HG03159 (cell line): Measurements from ENCODE around the gene HLF.

Experiments used
- ATAC-seq: cut with Tn5 transposase; IDR thresholded peaks from one replicate; pipeline ENCODE4 v1.9.1; 2021; ENCODE audit warnings: mild to moderate bottlenecking, moderate library complexity; ENCODE audit not compliant: unreplicated experiment

HLF gene

GRCh38 chr17:55249861-55250260 is 14.9 kb upstream of the HLF start:
- no peak for ATAC-seq

DNA sequence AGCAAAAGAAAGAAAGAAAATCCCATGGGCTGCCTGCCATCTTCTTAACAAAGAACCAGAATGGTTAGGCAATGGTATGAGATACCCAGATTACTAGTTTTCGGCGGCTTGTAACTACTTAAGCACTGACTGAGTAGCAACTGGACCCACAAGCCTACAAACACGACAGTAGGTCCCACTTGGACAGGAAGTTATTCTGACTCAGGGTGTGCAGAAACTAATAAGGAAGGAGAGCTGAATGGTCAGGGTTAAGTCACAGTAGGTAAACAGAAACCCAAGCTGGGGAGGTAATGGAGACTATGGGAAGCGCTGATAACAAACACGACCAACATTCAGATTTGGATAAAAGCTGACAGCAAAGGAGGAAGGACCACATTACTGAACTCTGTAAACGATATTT is 10.4 kb upstream of the HLF start:
- no peak for ATAC-seq

- ATAC-seq: no peak
Observed at GRCh38 chr17:55258578-55259135, 6.1 kb upstream of the HLF start.

- ATAC-seq: no peak
Observed at GRCh38 chr17:55259684-55260111, 5.1 kb upstream of the HLF start.

DNA sequence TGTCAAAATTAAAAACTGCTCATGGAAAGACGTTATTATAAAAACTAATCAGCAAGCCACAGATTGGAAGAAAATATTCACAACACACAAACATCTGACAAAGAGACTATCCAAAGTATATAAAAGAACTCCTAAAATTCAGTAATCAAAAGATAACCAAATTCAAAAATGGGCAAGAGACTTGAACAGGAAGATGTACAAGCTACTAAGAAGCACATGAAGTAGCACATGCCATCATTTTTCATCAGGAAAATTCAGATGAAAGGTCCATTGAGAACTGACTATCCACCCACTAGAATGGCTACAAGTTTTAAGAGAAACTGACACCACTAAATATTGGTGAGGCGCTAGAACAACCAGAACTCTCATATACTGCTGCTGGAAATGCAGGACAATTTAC is 3.4 kb upstream of the HLF start:
- ATAC-seq: no peak

DNA sequence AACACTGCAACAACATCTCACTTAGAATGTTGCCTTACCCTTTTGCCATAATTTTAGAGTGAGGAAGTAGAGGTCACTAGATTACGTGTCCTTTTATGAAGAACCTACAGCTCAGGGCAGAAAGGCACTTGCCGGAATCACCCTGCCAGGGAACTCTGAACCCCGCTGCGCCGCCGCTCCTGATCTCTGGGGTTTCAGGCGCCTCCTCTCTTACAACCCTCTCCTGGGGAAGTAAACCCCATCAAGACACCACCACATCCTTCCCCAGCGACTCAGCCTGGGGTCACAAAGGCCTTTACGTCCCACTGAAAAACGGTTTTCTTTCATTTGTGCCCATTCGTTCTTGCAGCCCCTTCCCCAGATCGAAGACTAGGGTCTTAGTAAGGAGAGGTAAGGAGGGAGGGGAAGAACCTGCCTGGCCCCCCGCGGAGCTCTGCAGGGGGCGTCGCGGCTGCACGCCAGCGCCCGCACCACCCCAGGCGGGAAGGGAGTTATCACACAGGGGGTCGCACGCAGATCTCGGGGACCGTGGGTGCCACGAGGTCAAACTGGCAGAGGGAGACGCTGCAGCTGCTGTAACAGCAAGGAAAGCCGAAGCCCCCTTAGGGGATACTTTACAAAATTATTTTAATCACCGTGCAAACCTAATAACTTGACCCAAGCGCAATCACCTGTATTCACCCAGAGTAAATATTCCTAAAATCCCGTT is 1.0 kb upstream of the HLF start:
- no peak for ATAC-seq

GRCh38 chr17:55264278-55264644 is 499 bp upstream of the HLF start:
- ATAC-seq: no peak

GRCh38 chr17:55265311-55266021 is 706 bp downstream of the HLF start:
- no peak for ATAC-seq

DNA sequence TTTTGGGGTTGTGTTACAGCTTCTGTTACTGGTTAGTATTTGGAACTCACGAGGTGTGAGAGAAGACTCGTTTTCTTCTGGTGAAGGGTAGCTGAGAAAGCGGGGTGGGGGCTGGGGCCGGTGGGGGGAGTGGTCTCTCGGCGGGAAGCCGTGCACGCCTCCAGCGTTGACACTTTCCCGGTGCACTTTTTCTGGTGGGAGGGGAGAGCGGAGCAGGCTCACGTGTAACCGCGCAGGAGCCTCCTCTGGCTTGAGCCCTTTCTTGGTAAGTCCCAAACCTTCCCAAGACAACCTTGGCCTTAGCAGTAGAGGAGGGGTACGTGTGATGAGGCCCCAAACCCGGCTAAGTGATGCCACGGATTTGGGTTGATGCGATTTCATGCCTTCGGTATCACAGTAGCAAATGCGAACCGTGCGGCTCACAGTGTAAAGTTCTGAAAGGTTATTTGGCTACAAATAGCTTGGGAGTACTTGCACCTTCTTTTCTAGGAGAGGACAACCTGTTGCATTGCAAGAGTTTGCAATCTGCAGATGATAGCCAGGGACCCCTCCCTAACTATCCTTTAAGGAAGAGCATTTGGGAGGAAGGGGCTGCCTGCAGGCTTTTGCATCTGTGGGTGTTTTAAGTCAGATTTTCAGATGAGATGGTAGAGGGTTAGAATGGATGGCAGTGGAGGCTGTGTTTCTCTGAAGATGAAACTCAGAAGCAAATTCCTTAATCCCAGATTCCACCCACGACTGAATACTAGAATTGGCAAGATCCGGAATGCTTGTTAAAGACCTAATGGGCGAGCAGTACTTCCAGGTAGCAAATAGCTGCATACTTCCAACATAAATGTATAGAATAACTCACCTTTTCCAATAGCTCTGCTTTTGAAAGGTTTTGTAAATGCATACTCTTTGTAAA is 1.5 kb downstream of the HLF start:
- ATAC-seq: no peak

- no peak for ATAC-seq
Observed at GRCh38 chr17:55266958-55267688, 2.4 kb downstream of the HLF start.

DNA sequence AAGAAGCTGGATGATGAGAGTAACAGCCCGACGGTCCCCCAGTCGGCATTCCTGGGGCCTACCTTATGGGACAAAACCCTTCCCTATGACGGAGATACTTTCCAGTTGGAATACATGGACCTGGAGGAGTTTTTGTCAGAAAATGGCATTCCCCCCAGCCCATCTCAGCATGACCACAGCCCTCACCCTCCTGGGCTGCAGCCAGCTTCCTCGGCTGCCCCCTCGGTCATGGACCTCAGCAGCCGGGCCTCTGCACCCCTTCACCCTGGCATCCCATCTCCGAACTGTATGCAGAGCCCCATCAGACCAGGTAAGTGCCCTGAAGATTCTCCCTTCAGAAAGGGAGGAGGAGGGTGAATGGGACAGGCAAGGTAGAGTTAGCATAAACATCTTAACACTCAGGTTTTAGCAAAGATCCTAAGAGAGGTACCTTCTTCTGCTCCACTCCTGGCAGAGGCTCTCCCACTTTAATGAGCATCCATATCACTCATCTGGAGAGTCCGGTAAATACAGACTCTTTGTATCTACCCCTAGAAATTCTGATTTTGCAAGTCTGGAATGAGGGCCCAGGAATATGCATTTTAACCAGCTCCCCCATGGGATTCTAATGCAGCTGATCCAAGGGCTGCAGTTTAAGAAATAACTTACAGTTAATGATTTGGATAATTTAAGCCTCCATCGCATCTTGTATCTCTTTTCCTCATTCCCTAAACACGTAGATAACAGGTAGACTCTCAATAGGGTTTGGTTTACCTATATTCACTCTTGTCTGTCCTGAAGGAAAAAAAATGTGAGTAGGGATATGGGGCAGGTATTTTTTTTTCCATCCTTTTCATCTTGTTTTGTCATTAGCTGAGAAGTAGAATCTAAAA is 3.3 kb downstream of the HLF start:
- no peak for ATAC-seq

DNA sequence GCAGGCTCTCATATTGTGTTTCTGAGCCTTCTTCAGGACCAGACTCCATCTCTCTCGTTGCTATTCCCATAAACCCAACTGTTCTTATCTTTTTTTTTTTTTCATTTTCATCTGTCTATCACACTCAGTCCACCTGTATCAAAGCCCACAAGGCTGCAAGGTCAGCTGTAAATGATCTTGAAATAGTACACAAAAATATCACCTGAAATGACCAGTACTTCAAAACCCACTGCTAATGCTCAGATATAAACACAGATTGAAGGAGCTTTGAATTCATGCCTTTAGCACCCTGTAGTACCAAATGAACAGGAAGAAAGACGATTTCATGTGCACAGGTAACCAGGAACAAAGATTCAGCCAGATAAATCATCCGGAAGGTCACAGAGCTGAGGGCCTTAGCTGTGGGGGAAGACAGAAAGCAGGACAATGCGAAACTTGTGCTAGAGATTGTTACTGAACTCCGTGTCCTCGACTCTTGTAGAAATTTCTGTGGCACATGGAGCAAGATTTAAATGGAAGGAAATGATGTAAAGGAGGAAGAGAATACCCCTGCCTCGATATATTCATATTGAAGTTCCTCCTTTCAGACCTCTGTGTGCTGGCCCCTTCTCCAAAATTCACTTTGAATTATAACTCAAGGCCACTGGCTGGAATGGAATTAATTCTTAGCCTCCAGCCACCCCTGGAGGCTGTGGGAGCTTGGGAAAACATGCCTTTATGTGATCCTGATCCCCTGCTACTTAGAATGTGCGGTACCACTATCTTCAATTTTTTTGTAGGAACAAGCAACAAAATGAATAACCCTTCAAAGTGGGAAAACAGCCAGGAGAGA is 4.1 kb downstream of the HLF start:
- no peak for ATAC-seq

- ATAC-seq: no peak
Observed at GRCh38 chr17:55269894-55270293, 5.1 kb downstream of the HLF start.

DNA sequence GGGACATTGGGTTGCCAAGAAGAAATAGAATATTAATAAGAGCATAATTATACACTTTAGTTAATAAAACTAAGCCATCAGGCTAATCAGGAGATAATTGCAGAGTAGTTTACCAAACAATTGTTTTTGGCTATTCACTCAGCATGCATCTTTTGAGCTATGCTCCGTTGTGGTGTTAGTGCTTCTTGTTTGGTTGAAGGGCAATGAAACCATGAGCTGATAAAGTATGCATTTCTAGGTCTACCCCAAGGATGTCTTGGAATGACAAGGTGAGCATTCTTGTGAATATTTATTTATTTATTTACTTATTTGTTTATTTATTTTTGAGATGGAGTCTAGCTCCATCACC is 6.4 kb downstream of the HLF start:
- no peak for ATAC-seq

DNA sequence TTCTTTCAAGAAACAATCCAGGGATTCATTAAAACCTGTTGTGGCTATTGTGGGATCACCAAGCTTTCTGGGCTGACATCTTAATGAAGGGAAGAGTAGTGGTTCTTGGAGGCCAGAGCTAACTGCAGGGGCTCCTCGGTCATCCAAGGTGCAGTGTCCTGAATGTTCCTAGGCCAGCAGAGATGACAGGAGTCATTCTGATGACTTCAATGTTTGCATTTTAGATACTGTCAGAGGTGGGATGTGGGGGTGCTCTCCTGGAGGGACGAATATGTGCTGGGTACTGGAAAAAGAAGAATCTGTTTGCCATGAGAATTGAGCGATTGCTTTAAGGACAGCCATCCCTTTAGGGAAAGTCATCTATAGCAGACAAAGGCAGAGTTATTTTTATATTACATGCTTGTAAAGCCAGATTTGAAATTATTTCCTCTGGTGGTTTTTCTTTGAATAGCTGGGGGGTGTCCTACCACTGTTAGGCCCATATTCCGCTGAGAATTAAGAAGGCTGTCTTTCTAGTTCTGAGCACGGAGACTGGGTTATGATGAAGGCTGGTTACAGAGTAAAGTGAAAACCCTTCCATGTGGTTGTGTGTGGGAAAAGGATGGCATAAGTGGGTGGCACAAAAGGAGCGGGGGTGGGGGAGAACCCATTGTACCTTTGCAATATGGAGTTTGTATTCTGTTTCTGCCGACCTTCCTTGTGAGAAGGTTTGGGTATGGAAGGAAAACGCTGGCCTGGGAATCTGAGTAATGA is 7.4 kb downstream of the HLF start:
- no peak for ATAC-seq

- no peak for ATAC-seq
Observed at GRCh38 chr17:55272711-55273578, 8.2 kb downstream of the HLF start.
